ENCODE measurements around the gene ANKFN1. TPM values are rescaled to one million over a fixed set of nuclear protein-coding genes. Genes with fewer than 3 reads are reported as not detected.
A peak's percentile ranks its signal among the peaks of the same experiment; 100 is the strongest.

Gene ANKFN1
- total RNA-seq, 4 donors from 2014 or later = 0.13 to 1.4 (median 0.75) TPM

- WGBS, 2 donors (ENCODE audit: low coverage in 1 of 2) = 71 to 79% methylated on average over 6 to 7 of the region's 7 CpGs
- H3K4me1 ChIP-seq = no peaks in the 10 kb centered on the region
- H3K27ac ChIP-seq = no peak overlapping the region
- no peaks in the 10 kb centered on the region for H3K36me3 ChIP-seq
- H3K27me3 ChIP-seq = no peaks in the 10 kb centered on the region
- no peak overlapping the region for H3K4me3 ChIP-seq
- TF ChIP-seq CTCF (IDR thresholded peaks at IDR 0.05) (no peak), POLR2AphosphoS5 (IDR thresholded peaks at IDR 0.05) (no peak), POLR2A (IDR thresholded peaks at IDR 0.05) (no peak), EP300 (IDR thresholded peaks at IDR 0.05) (no peak)
- no peaks in the 10 kb centered on the region for H3K9me3 ChIP-seq
- no peak for ATAC-seq
These were observed 12.0 kb upstream of the ANKFN1 start for GRCh38 chr17:56141046-56141839.

- no peaks in the 10 kb centered on the region for H3K4me1 ChIP-seq
- H3K27ac ChIP-seq = peak overlapping the region in 1 of 4 donors; percentile 32
- peak; percentile 88 for ATAC-seq
- H3K9me3 ChIP-seq = no peaks in the 10 kb centered on the region
- no peak overlapping the region for H3K4me3 ChIP-seq
- H3K36me3 ChIP-seq = no peaks in the 10 kb centered on the region
- WGBS, 2 donors (ENCODE audit: low coverage in 1 of 2) = 63% methylated on average over 1 of the region's 1 CpG
- H3K27me3 ChIP-seq = no peaks in the 10 kb centered on the region
- peak; percentile 49 for TF ChIP-seq POLR2AphosphoS5 (IDR thresholded peaks at IDR 0.05)
- TF ChIP-seq CTCF (IDR thresholded peaks at IDR 0.05) = no peak
- no peak for TF ChIP-seq EP300 (IDR thresholded peaks at IDR 0.05)
These were observed 10.9 kb upstream of the ANKFN1 start for GRCh38 chr17:56142325-56142724.

GRCh38 chr17:56142781-56143180, 10.5 kb upstream of the ANKFN1 start:
- H3K27me3 ChIP-seq = no peaks in the 10 kb centered on the region
- H3K4me3 ChIP-seq = no peak overlapping the region
- H3K9me3 ChIP-seq = no peaks in the 10 kb centered on the region
- no peak for ATAC-seq
- WGBS, 2 donors (ENCODE audit: low coverage in 1 of 2) = 83% methylated on average over 4 of the region's 4 CpGs; no CpG with 5 or more reads in 1 of the 2 donors
- no peaks in the 10 kb centered on the region for H3K4me1 ChIP-seq
- TF ChIP-seq POLR2A (IDR thresholded peaks at IDR 0.05) = no peak
- no peak for TF ChIP-seq POLR2AphosphoS5 (IDR thresholded peaks at IDR 0.05)
- TF ChIP-seq EP300 (IDR thresholded peaks at IDR 0.05) = no peak
- TF ChIP-seq CTCF (IDR thresholded peaks at IDR 0.05) = no peak
- H3K27ac ChIP-seq = no peak overlapping the region
- no peaks in the 10 kb centered on the region for H3K36me3 ChIP-seq

GRCh38 chr17:56144223-56144622, 9.1 kb upstream of the ANKFN1 start:
- WGBS, 2 donors (ENCODE audit: low coverage in 1 of 2) = 82% methylated on average over 3 of the region's 3 CpGs; no CpG with 5 or more reads in 1 of the 2 donors
- Histone ChIP-seq H3K27ac (no peak overlapping the region), H3K36me3 (no peaks in the 10 kb centered on the region), H3K9me3 (no peaks in the 10 kb centered on the region), H3K4me3 (no peak overlapping the region), H3K27me3 (no peaks in the 10 kb centered on the region), H3K4me1 (no peaks in the 10 kb centered on the region)
- TF ChIP-seq POLR2A (IDR thresholded peaks at IDR 0.05) (no peak), CTCF (IDR thresholded peaks at IDR 0.05) (no peak), POLR2AphosphoS5 (IDR thresholded peaks at IDR 0.05) (no peak), EP300 (IDR thresholded peaks at IDR 0.05) (no peak)
- no peak for ATAC-seq

GRCh38 chr17:56146534-56146933, 6.7 kb upstream of the ANKFN1 start:
- TF ChIP-seq POLR2A (IDR thresholded peaks at IDR 0.05) = no peak
- TF ChIP-seq CTCF (IDR thresholded peaks at IDR 0.05) = no peak
- TF ChIP-seq POLR2AphosphoS5 (IDR thresholded peaks at IDR 0.05) = no peak
- TF ChIP-seq EP300 (IDR thresholded peaks at IDR 0.05) = no peak
- Histone ChIP-seq H3K4me3 (no peak overlapping the region), H3K27me3 (no peaks in the 10 kb centered on the region), H3K9me3 (no peaks in the 10 kb centered on the region), H3K27ac (no peak overlapping the region), H3K4me1 (no peaks in the 10 kb centered on the region), H3K36me3 (no peaks in the 10 kb centered on the region)
- ATAC-seq = no peak
- 75 to 78% methylated on average over 1 of the region's 1 CpG for WGBS, 2 donors (ENCODE audit: low coverage in 1 of 2)
